ENCODE data around the gene ARL6.
"Not testable (repeated sequence)": the region's sequence is repeated elsewhere in the genome, so short reads cannot be mapped to it uniquely, and the experiment has no call there.

The ARL6 gene

DNA sequence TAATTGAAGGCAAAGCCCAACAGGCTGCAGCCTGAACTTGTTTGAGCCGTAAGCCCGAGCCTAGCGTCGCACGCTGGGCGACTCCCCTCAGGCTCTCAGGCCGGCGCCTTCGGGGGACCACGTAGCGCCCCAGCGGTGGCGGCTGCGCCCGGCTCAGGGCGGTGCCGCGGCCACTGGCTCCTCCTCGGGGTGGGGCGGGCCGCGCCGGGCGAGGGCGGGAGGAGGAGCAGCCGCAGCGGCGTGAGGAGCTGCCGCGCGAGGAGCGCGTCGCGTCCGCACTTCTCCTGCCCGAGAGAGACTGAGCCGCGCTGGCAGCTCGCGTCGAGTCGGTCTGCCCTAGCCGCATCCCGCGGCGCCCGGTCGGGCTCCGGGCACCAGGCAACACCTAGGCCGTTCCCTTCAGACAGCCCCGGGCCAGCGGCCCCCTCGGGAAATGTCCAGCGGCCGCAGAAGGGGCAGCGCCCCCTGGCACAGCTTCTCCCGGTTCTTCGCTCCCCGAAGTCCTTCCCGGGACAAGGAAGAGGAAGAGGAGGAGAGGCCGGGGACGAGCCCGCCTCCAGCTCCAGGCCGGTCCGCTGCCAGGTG lies 57.3 kb downstream of the ARL6 start, which contains the start of gene CRYBG3:
Gene CRYBG3, plus strand, starts transcription at position 238 of the 585 bp plus-strand sequence. Its CDS starts 196 bp downstream, at position 434.
- DNase-seq = peak; percentile 86

DNA sequence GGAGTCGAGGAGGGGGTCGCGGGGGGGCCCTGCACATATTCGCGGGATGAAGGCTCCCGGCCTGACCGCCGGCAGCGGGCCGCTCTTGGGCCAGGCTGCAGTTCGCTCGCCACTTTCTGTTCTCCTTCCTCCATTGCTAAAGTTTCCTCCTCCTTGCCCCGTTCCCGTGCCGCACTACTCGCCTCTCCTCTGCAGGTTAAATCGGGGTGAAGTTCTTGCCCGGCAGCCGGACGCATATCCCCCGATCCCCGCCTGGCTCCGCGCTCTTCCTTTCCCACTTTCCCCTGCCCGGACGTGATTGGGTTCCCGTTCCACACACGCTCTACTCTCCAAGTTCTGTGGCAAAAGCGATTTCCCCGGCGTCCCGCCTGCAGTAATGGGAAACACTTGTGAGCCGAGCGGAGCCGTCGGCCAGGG lies 57.8 kb downstream of the ARL6 start:
- DNase-seq = peak; percentile 73

DNA sequence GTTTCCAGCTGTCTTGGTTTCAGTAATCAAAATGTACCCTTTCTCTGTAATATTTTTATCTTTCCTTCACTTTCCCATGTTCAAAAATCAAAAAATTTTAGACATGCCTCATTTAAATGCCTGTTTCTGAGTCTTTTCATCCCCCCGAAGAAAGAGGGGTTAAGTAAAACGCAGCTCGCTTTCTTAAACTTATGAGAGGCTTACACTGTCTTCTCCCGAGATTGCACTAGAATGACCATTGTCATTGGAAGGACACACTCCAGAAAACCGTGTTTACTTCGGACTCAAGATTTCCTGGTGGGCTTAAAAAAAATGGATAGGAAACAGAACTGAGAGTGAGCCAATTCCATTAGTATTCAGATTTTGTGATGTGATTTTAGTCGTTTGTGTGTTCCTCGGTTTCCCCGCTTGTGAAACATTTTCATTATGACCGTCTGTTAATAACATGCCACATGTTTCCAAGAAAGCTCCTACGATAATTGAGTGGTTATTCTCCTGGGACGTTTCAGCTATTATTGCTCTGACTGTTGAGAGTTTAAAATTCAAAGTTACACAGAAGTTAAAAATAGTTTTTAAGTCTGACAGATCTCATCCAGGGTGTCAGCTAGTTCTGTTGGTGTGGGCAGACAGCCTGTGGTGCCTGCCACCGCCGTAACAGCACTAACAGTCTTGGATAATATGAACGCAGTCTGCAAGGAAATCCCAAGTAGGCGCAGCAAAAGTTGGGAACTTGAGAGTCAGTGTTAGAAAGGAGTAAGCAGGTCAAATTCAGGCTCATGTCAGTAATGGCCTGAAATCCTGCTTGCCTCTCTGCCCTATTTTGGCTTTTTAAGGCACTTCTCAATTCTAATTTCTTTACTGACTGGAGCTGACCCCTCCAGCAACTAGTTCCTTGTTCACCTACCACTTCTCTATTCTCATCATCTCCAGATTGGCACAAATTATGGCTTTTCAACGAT lies 58.8 kb downstream of the ARL6 start:
- DNase-seq = no peak

DNA sequence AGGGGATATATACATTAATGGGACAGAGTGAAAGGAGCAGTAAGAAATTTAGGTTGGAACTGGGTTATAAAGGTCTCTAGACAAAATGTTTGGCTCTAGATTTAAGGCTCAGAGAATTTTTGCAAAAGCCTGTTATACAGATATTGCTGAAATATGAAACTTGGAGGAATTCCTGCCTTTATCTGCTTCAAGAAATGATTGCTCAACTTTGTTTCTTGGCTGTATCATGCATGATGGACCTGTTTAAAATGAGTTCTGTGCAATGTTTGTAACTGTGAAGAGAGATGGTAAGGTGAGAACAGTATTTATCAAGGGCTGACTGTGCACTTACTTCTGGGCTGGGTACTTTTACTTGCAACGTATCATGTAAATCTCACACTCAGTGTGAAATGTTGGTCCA lies 60.5 kb downstream of the ARL6 start:
- DNase-seq = no peak

DNA sequence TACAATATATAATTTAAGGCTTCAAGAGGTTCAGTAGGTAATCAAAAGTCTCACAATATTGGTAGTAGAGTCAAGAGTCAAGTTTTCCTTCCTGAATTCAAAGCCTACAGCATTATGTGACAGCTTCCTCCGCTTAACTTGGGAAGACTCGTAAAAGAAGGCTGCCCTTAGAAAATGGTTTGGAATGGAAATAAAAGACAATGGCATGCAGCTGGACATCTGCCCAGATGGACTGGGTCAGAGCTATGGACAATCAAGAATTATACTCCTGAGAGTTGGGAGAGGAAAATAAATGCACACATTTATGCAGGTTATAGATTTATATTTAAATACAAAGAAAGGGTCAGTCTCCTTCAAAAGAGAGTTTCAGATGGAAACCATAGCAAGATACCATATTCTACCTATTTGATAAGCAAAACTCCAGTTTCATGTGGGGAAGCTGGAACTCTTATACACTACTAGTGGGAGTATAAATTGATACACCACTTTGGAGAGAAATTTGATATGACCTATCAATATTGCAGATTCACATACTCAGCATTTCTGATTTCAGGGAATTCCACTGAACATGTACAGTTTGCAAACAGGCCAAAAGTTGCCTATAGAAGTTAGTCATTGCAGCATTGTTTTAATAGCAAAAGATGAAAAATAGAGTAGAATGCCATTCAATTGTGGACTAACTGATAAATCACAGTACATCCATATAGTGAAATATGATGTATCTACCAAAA lies 63.3 kb downstream of the ARL6 start:
- no peak for DNase-seq

DNA sequence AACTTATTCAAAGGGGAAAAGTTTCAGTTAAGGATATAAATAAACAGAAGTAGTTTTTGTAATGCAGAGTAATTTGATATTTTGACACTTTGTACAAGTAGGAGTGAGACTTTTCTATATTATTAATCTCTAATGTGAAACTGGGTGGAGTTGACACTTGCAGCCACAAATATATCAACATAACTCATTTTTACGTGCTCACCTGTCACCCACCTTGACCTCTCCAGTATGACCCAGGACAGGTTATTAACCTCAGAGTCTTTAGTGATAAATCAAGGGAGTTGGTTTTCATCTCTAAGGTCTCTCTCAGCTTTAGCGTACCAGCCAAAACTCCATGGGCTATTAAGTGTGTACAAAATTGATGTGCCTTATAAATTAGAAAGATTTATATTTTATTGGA lies 64.6 kb downstream of the ARL6 start:
- no peak for DNase-seq

DNA sequence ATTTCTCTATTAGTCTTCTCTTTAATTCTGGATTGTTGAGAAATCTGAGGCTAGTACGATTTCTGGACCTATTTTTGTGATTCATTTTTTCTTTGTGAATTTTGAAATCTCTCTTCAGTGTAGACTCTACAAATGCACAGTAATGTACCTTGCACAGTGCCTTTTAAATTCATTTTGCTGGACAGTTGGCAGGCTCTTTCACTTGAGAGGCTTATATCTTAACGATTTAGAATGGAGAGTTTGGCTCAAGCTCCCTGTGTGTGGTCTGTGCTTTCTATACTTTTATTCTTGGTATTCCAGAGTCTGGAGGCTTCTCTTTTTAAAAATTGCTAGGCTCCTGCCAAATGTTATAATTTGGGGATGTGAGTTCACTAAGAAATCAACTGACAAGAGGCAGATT lies 66.1 kb downstream of the ARL6 start:
- DNase-seq = no peak

DNA sequence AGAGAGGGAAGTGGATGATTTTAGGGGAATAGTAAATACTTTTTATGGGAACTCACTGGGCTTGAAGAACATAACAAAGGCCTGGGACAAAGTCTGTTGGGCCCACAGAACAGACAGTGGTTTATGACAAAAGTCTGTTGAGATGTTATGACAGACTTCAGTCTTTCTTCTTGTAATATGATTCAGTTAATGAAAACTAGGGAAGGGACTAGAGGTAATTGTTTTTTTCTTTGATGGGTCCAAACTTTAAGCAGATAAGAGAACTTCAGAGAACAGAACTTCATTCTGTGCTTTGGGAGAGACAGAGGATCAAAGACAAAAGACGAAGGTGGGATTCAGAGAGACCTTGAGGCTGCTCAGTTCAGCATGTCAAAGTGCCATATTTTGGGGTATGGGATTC lies 66.6 kb downstream of the ARL6 start:
- no peak for DNase-seq

DNA sequence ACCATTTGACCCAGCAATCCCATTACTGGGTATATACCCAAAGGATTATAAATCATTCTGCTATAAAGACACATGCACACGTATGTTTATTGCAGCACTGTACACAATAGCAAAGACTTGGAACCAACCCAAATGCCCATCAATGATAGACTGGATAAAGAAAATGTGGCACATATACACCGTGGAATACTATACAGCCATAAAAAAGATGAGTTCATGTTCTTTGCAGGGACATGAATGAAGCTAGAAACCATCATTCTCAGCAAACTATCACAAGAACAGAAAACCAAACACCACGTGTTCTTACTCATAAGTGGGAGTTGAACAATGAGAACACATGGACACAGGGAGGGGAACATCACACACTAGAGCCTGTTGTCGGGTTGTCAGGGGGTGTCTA lies 68.6 kb downstream of the ARL6 start:
- not testable (repeated sequence) for DNase-seq

DNA sequence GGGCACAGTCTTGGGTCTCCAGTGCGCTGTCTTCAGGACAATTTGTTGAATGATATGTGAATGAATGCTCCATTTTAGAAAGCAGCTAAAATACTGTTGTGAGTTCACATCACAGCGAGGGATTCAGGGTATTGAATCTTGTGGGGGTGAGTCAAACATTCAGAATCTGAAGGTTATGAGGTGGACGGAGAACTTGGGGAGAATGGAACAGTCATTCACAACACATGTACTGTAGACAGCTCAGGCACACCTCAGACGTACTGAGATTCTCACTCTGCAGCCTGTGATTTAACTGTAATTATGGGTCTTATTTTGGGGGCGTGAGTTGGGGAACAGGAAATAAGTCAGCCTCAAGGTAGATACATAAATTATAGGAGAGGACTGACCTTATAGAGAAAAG lies 71.2 kb downstream of the ARL6 start:
- no peak for DNase-seq

DNA sequence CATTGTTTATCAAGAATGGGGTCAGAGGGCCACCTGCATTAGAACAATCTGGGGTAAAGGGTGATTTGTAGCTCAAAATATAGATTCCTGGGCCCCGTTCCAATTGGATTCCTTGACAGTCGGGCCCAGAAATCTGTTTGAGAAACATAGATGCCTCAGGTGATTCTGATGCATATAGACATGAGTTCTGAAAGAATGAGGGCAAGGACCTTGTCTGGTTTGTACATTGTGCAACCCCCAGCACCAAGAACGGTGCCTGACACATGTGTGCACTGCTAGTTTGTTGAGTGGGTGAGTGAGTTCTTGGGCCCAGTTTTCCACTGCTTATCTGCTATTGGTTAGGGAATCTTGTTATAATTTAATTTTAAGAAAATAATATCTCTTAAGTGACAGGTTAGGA lies 73.8 kb downstream of the ARL6 start:
- DNase-seq = no peak

DNA sequence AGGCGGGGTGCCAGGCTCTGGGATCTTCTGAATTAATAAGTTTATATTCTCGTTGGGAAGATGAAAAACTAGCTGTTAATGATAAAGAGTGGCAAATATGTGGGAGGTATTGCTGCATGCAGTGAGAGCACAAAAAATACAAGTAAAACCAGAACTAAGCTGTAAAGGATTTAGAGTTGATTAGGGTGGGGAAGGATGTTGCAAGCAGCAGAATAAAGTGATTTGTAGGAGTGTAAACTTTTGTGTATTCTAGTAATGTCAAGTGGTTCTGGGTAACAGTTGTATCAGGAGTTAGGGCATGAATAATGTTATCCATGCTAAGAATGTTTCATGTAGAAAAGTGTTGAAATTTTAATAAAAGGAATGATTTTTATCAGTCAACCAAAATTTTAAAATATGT lies 75.4 kb downstream of the ARL6 start:
- DNase-seq = no peak

DNA sequence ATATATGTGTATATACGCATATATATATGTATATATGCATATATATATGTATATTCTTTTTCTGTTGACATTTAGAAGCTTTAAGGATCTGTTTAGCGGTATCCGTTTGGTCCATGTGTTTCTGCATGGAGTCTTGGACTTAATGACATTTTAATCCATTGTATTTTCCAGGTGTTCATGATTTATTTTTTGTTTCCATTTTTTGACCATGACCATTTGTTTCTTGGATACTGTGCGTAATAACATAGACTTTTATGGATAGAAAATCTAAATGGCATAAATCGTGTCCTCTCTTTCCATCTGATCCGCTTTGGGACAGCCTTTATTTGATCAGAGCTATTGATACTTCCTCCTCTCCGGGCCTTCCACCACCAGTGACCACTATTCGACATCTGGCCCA lies 76.7 kb downstream of the ARL6 start:
- no peak for DNase-seq

DNA sequence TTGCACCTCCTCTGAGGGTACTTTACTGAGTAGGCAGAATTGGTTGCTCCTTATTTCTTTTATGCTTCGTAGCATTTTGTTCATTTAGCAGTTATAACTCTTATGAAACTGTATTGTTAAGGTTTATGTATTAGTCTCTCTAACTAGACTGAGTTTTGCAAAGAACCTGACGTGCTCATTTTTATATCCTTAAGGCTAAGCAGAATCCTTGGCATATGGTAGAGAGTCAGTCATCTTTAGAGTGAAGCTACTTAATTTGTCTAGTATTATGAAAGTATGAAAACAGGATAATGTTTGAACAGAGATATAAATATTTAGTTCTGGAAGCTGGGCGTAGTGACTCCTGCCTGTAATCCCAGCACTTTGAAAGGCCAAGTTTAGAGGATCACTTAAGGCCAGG lies 77.4 kb downstream of the ARL6 start:
- DNase-seq = no peak

DNA sequence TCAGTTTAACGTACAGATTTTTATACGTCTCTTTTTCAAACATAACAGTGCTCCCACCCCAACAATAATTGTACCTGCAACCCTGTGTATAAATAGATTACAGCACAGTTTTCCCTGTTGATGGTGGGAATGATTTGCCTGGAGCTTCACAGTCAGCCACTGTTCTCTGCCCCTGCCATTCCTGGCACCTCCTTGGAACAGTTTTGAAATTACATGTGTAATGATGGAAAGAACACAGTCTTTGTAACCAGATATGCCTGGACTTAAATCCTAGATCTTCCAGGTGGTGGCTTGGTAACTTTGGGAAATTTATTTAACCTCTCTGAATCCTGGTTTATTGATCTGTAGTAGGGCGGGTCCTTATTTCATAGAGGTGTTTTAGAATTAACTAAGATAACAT lies 84.2 kb downstream of the ARL6 start:
- no peak for DNase-seq
